ENCODE data around the gene USP38. TPM values are rescaled to one million over a fixed set of nuclear protein-coding genes. Genes with fewer than 3 reads are reported as not detected.

USP38 gene
- total RNA-seq, 3 donors from 2014 or later = 38.4 to 50.6 (median 43.8) TPM

- no peak for ATAC-seq
- Histone ChIP-seq H3K36me3 (ENCODE audit: low read depth) (no peaks in the 10 kb centered on the region), H3K4me3 (no peak overlapping the region), H3K9me3 (no peaks in the 10 kb centered on the region), H3K4me1 (ENCODE audit: low read depth) (no peaks in the 10 kb centered on the region)
- TF ChIP-seq, protein P1, sequence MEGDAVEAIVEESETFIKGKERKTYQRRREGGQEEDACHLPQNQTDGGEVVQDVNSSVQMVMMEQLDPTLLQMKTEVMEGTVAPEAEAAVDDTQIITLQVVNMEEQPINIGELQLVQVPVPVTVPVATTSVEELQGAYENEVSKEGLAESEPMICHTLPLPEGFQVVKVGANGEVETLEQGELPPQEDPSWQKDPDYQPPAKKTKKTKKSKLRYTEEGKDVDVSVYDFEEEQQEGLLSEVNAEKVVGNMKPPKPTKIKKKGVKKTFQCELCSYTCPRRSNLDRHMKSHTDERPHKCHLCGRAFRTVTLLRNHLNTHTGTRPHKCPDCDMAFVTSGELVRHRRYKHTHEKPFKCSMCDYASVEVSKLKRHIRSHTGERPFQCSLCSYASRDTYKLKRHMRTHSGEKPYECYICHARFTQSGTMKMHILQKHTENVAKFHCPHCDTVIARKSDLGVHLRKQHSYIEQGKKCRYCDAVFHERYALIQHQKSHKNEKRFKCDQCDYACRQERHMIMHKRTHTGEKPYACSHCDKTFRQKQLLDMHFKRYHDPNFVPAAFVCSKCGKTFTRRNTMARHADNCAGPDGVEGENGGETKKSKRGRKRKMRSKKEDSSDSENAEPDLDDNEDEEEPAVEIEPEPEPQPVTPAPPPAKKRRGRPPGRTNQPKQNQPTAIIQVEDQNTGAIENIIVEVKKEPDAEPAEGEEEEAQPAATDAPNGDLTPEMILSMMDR (IDR thresholded peaks at IDR 0.05) = no peak
- intact Hi-C loops (cut with DNase I, micrococcal nuclease) = no loop called here
- no peak for DNase-seq
These were observed 56.4 kb downstream of the USP38 start for GRCh38 chr4:143240939-143241679.

GRCh38 chr4:143241892-143242291 lies 57.2 kb downstream of the USP38 start:
- DNase-seq = no peak
- H3K36me3 ChIP-seq (ENCODE audit: low read depth) = no peaks in the 10 kb centered on the region

DNA sequence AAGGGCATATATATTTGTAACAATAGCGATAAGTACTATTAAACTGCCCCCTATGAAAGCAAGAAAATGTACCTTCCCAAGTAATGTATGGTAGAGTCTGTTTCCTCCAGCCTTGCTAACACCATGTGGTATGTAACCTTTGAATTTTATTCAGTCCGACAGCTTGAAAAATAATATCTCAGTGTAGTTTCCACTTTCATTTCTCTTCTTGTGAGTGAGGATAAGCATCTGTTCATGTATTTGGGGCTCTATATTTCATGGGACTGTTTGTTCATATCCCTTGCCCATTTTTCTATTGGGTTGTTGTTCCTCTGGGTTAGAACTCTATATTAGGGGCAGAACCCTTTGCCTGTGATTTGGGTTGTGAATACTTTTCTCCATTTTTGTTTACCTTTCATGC lies 58.3 kb downstream of the USP38 start:
- no peaks in the 10 kb centered on the region for H3K9me3 ChIP-seq
- no peak for DNase-seq
- no peak overlapping the region for H3K4me3 ChIP-seq
- ATAC-seq = no peak
- H3K4me1 ChIP-seq (ENCODE audit: low read depth) = no peaks in the 10 kb centered on the region
- intact Hi-C loops (cut with DNase I, micrococcal nuclease) = no loop called here
- TF ChIP-seq, protein P1 (IDR thresholded peaks at IDR 0.05) = no peak
- no peaks in the 10 kb centered on the region for H3K36me3 ChIP-seq (ENCODE audit: low read depth)

More at GRCh38 chr4:143241892-143242291, 57.2 kb downstream of the USP38 start:
- H3K4me3 ChIP-seq = no peak overlapping the region
- intact Hi-C loops (cut with DNase I, micrococcal nuclease) = no loop called here
- no peaks in the 10 kb centered on the region for H3K9me3 ChIP-seq
- TF ChIP-seq, protein P1 (IDR thresholded peaks at IDR 0.05) = no peak
- no peaks in the 10 kb centered on the region for H3K4me1 ChIP-seq (ENCODE audit: low read depth)
- no peak for ATAC-seq

GRCh38 chr4:143246977-143247376 lies 62.3 kb downstream of the USP38 start:
- TF ChIP-seq, protein P1 (IDR thresholded peaks at IDR 0.05) = no peak
- DNase-seq (no peak), ATAC-seq (no peak)
- no peaks in the 10 kb centered on the region for H3K36me3 ChIP-seq (ENCODE audit: low read depth)
- no peaks in the 10 kb centered on the region for H3K4me1 ChIP-seq (ENCODE audit: low read depth)
- intact Hi-C loops (cut with DNase I, micrococcal nuclease) = no loop called here
- no peaks in the 10 kb centered on the region for H3K9me3 ChIP-seq
- no peak overlapping the region for H3K4me3 ChIP-seq

- H3K4me3 ChIP-seq = no peak overlapping the region
- ATAC-seq (no peak), DNase-seq (no peak)
- no peaks in the 10 kb centered on the region for H3K36me3 ChIP-seq (ENCODE audit: low read depth)
- H3K9me3 ChIP-seq = no peaks in the 10 kb centered on the region
- TF ChIP-seq, protein P1 (IDR thresholded peaks at IDR 0.05) = no peak
- intact Hi-C loops (cut with DNase I, micrococcal nuclease) = no loop called here
- no peaks in the 10 kb centered on the region for H3K4me1 ChIP-seq (ENCODE audit: low read depth)
These were observed 63.1 kb downstream of the USP38 start for GRCh38 chr4:143247866-143248265.
